HepG2 (cell line): ENCODE data around the gene ZNF845. TPM values are rescaled to one million over a fixed set of nuclear protein-coding genes. Genes with fewer than 3 reads are reported as not detected.

ENCODE experiments used
- ATAC-seq: fragments of 200-7000 bp; cut with Tn5 transposase; 3 replicates; pipeline ENCODE4 v1.9.1; 2020; ENCODE audit warnings: mild to moderate bottlenecking, moderate library complexity
- BruUV-seq: library from RNA; stranded (reverse); fragments of 400-500 nt; replicated peaks from 2 replicates; lab custom pipeline; 2021; lab: Mats Ljungman, UMichigan
- CTCF ChIA-PET: fragments of 300-600 bp; formaldehyde crosslinking; extraction: SDS; loops from one replicate; lab custom pipeline; 2021; ENCODE audit warnings: low total read pairs, inconsistent platforms, low intra/inter-chr PET ratio; lab: Yijun Ruan, JAX
- POLR2A ChIA-PET: fragments of 350-600 bp; sonication (Branson Sonifier 250); formaldehyde crosslinking; loops from one replicate; lab custom pipeline; 2020; ENCODE audit warnings: antibody characterized with exemption, inconsistent platforms; lab: Yijun Ruan, JAX
- DNase-seq: peaks from one replicate; pipeline ENCODE4 v3.0.0-alpha.2; 2015; ENCODE audit warnings: low spot score
- FAIRE-seq: peaks from 3 replicates; lab custom pipeline; 2011; peaks lifted over from hg19 to GRCh38; lab: Jason Lieb, UNC
- H2AFZ ChIP-seq: one replicate; pipeline ENCODE4 v1.6.1; 2011; ENCODE audit warnings: low read length, inconsistent platforms
- H3K27ac ChIP-seq: fragments of 300-600 bp; 3 replicates; pipeline ENCODE4 v1.8.0; 2011; ENCODE audit warnings: mixed run types, mild to moderate bottlenecking, mixed read lengths, low read length, inconsistent platforms; ENCODE audit not compliant: insufficient read depth; ENCODE audit errors: extremely low read length
- H3K27me3 ChIP-seq, 2 experiments: fragments of 200-600 bp in 1 of 2; 2 replicates in 1 of 2; 3 replicates in 1 of 2; pipeline versions ENCODE4 v1.6.0 to v1.8.0; 2011; ENCODE audit warnings: low read length in 2 of 2, mild to moderate bottlenecking in 2 of 2, moderate library complexity in 2 of 2, inconsistent platforms in 1 of 2; ENCODE audit not compliant: insufficient read depth in 2 of 2, control insufficient read depth in 1 of 2
- H3K36me3 ChIP-seq, 2 experiments: fragments of 200-600 bp in 1 of 2; replicated peaks in 1 of 2; 2 replicates in 1 of 2; 3 replicates in 1 of 2; pipeline versions ENCODE4 v1.5.1 to v1.8.0; 2011; ENCODE audit warnings: low read length in 2 of 2, inconsistent platforms in 1 of 2; ENCODE audit not compliant: insufficient read depth in 2 of 2, control insufficient read depth in 1 of 2
- H3K4me1 ChIP-seq: 2 replicates; pipeline ENCODE4 v1.5.1; 2012; ENCODE audit warnings: low read length, inconsistent platforms; ENCODE audit not compliant: insufficient read depth
- H3K4me2 ChIP-seq: 2 replicates; pipeline ENCODE4 v1.6.0; 2011; ENCODE audit warnings: low read depth, low read length, inconsistent platforms
- H3K4me3 ChIP-seq, 3 experiments: fragments of 200-600 bp in 1 of 3; sonication (generic), shearing (Covaris generic) in 1 of 3; replicated peaks in 1 of 3; 2 replicates each; pipeline ENCODE4 v1.5.1; 2011 to 2016; ENCODE audit warnings: low read length in 3 of 3, inconsistent platforms in 2 of 3, low read depth in 2 of 3, mild to moderate bottlenecking in 2 of 3, control low read depth in 1 of 3, mixed read lengths in 1 of 3; ENCODE audit not compliant: insufficient read depth in 1 of 3
- H3K79me2 ChIP-seq: one replicate; pipeline ENCODE4 v1.6.1; 2011; ENCODE audit warnings: low read length, inconsistent platforms; ENCODE audit not compliant: insufficient read depth
- H3K9ac ChIP-seq: 2 replicates; pipeline ENCODE4 v1.6.0; 2011; ENCODE audit warnings: mild to moderate bottlenecking, low read depth, low read length, inconsistent platforms; ENCODE audit not compliant: insufficient read depth
- H3K9me3 ChIP-seq: 2 replicates; pipeline ENCODE4 v1.5.1; 2012; ENCODE audit warnings: mild to moderate bottlenecking, low read length
- H4K20me1 ChIP-seq: 2 replicates; pipeline ENCODE4 v1.6.0; 2011; ENCODE audit warnings: inconsistent platforms, mild to moderate bottlenecking, low read length, moderate library complexity; ENCODE audit not compliant: insufficient read depth
- ARHGAP35 ChIP-seq: sonication (generic); formaldehyde crosslinking; IDR thresholded peaks from 2 replicates; pipeline ENCODE4 v1.9.0; 2022; ENCODE audit warnings: mild to moderate bottlenecking, inconsistent platforms, moderate library complexity, missing genetic modification reagents, borderline replicate concordance
- CENPBD1 ChIP-seq: sonication (generic); formaldehyde crosslinking; IDR thresholded peaks from 2 replicates; pipeline ENCODE4 v1.8.0; 2022; ENCODE audit warnings: missing genetic modification reagents, low read depth, mild to moderate bottlenecking, borderline replicate concordance
- DR1 ChIP-seq: sonication (generic); formaldehyde crosslinking; IDR thresholded peaks from 2 replicates; pipeline ENCODE4 v1.8.0; 2021; ENCODE audit warnings: mild to moderate bottlenecking, missing genetic modification reagents, inconsistent platforms
- FOXO1 ChIP-seq: sonication (generic); formaldehyde crosslinking; IDR thresholded peaks from 2 replicates; pipeline ENCODE4 v1.4.0; 2020; ENCODE audit warnings: missing genetic modification reagents
- MAFG ChIP-seq: sonication (generic); formaldehyde crosslinking; IDR thresholded peaks from 2 replicates; pipeline ENCODE4 v1.5.1; 2020; ENCODE audit warnings: mild to moderate bottlenecking, missing genetic modification reagents
- NR1H2 ChIP-seq: sonication (generic); formaldehyde crosslinking; IDR thresholded peaks from 2 replicates; pipeline ENCODE4 v1.8.1; 2022; ENCODE audit warnings: low read depth, missing genetic modification reagents, borderline replicate concordance
- PLSCR1 ChIP-seq: sonication (generic); formaldehyde crosslinking; IDR thresholded peaks from 2 replicates; pipeline ENCODE4 v1.5.0; 2020; ENCODE audit warnings: missing genetic modification reagents, mild to moderate bottlenecking, borderline replicate concordance
- PRPF4 ChIP-seq: fragments of 200-400 bp; formaldehyde crosslinking; IDR thresholded peaks from 2 replicates; pipeline ENCODE4 v1.6.1; 2016; ENCODE audit warnings: low read length, low read depth; ENCODE audit not compliant: poor library complexity, severe bottlenecking
- RXRB ChIP-seq: IDR thresholded peaks from 2 replicates; pipeline ENCODE4 v1.6.1; 2016; ENCODE audit warnings: borderline replicate concordance, missing genetic modification reagents, missing compliant biosample characterization
- TSC22D2 ChIP-seq: sonication (generic); formaldehyde crosslinking; IDR thresholded peaks from 2 replicates; pipeline ENCODE4 v1.5.1; 2020; ENCODE audit warnings: missing genetic modification reagents, mild to moderate bottlenecking, borderline replicate concordance
- ZNF441 ChIP-seq: sonication (generic); formaldehyde crosslinking; IDR thresholded peaks from 2 replicates; pipeline ENCODE4 v1.7.0; 2021; ENCODE audit warnings: missing genetic modification reagents, borderline replicate concordance
- ZNF570 ChIP-seq: sonication (generic); formaldehyde crosslinking; IDR thresholded peaks from 2 replicates; pipeline ENCODE4 v1.4.0; 2020; ENCODE audit warnings: mild to moderate bottlenecking, missing genetic modification reagents, borderline replicate concordance
- ZNF646 ChIP-seq: sonication (generic); formaldehyde crosslinking; IDR thresholded peaks from 2 replicates; pipeline ENCODE4 v1.9.0; 2021; ENCODE audit warnings: mild to moderate bottlenecking, missing genetic modification reagents
- ZNF709 ChIP-seq: sonication (generic); formaldehyde crosslinking; IDR thresholded peaks from 2 replicates; pipeline ENCODE4 v1.5.0; 2020; ENCODE audit warnings: mild to moderate bottlenecking, missing genetic modification reagents
- ZNF740 ChIP-seq: sonication (generic); formaldehyde crosslinking; IDR thresholded peaks from 2 replicates; pipeline ENCODE4 v1.4.0; 2020; ENCODE audit warnings: missing genetic modification reagents
- ZNF749 ChIP-seq: sonication (generic); formaldehyde crosslinking; IDR thresholded peaks from 2 replicates; pipeline ENCODE4 v1.8.0; 2022; ENCODE audit warnings: mild to moderate bottlenecking, missing genetic modification reagents, moderate library complexity, borderline replicate concordance
- WGBS: methylation state at CpG from one replicate; pipeline ENCODE4 v1.1.6; 2017; ENCODE audit warnings: low lambda C conversion rate; 5-methylcytosine and 5-hydroxymethylcytosine counted together
- in situ Hi-C: cut with HindIII; loops from 2 replicates; pipeline ENCODE4 v1.10.0; 2017; ENCODE audit warnings: low pct_unique_long_range_greater_than_20kb; ENCODE audit not compliant: extremely low pct_ligation_motif_present
- intact Hi-C: fragments of 100-400 bp; cut with micrococcal nuclease; formaldehyde crosslinking; loops from one replicate; pipeline ENCODE4 v1.10.0; 2022; ENCODE audit not compliant: unreplicated experiment
- polyA plus RNA-seq, 8 experiments: library from polyadenylated mRNA; depleted of rRNA in 3 of 8; stranded (reverse) in 7 of 8; unstranded in 1 of 8; fragments of >200 nt; fragmentation: Illumina TruSeq in 4 of 8; extraction: Trizol in 4 of 8; gene quantifications; 2 replicates each; pipeline versions ENCODE4 v1.2.1 to v1.2.3, GENCODE V29; 2011 to 2016; ENCODE audit warnings: low read depth in 4 of 8, missing spikeins in 1 of 8, mixed read lengths in 1 of 8; ENCODE audit not compliant: insufficient read depth in 1 of 8
- total RNA-seq, 5 experiments: library from RNA; depleted of rRNA; stranded (reverse); fragments of >200 nt; fragmentation: Illumina TruSeq; extraction: Trizol; gene quantifications; 2 replicates each; pipeline ENCODE4 v1.2.3, GENCODE V29; 2016; ENCODE audit warnings: low read depth in 1 of 5

ZNF845 gene
- total and polyA plus RNA-seq, 2 of the 13 experiments (the other 11 are each of a cell fraction or from before 2014, with no cell fraction given) = 1.7 to 9.6 TPM

GRCh38 chr19:53381376-53381775 lies 47.8 kb downstream of the ZNF845 start:
- H3K9me3 ChIP-seq = peaks cover 55% of the 10 kb centered on the region
- POLR2A ChIA-PET = no interaction called here
- FAIRE-seq (no peak), ATAC-seq (no peak), DNase-seq (no peak)
- H3K27ac ChIP-seq = no peak overlapping the region
- H3K4me1 ChIP-seq = no peaks in the 10 kb centered on the region
- H3K36me3 ChIP-seq = peaks cover 1 to 11% of the 10 kb centered on the region in 2 experiments; a peak in 2 of 5 replicates
- in situ Hi-C loops = no loop called here
- H3K27me3 ChIP-seq = no peaks in the 10 kb centered on the region
- no peaks in the 10 kb centered on the region for H4K20me1 ChIP-seq
- H3K4me2 ChIP-seq = no peak overlapping the region
- CTCF ChIA-PET = no interaction called here
- no peak overlapping the region for H3K9ac ChIP-seq
- H3K79me2 ChIP-seq = no peaks in the 10 kb centered on the region
- no peak overlapping the region for H3K4me3 ChIP-seq
- BruUV-seq = no TSS peak
- no peak overlapping the region for H2AFZ ChIP-seq
- intact Hi-C loops = no loop called here
- WGBS = 41% methylated on average over 3 of the region's 3 CpGs
- TF ChIP-seq ARHGAP35 (no peak), RXRB (CRISPR knock-in tag) (no peak), PLSCR1 (CRISPR knock-in tag) (no peak), NR1H2 (CRISPR knock-in tag) (no peak), CENPBD1 (no peak), DR1 (CRISPR knock-in tag) (no peak), TSC22D2 (no peak), ZNF709 (CRISPR knock-in tag) (no peak), ZNF646 (CRISPR knock-in tag) (no peak), ZNF570 (CRISPR knock-in tag) (no peak), ZNF749 (CRISPR knock-in tag) (no peak), FOXO1 (CRISPR knock-in tag) (no peak), PRPF4 (no peak), MAFG (CRISPR knock-in tag) (no peak), ZNF740 (CRISPR knock-in tag) (no peak), ZNF441 (CRISPR knock-in tag) (no peak)
